OCI-LY7 (cell line): Measurements from ENCODE around the gene CDCA4. TPM values are rescaled to one million over a fixed set of nuclear protein-coding genes. Genes with fewer than 3 reads are reported as not detected.
"Not testable (repeated sequence)": the region's sequence is repeated elsewhere in the genome, so short reads cannot be mapped to it uniquely, and the experiment has no call there.

ENCODE experiments used
- BruUV-seq: library from RNA; stranded (reverse); fragments of 400-500 nt; replicated peaks from 2 replicates; lab custom pipeline; 2021; lab: Mats Ljungman, UMichigan
- CTCF ChIA-PET: fragments of 300-600 bp; sonication (Branson Sonifier 250); formaldehyde crosslinking; loops from one replicate; lab custom pipeline; 2022; ENCODE audit warnings: antibody characterized with exemption; ENCODE audit not compliant: unreplicated experiment; lab: Charles Lee
- POLR2A ChIA-PET: fragments of 300-600 bp; sonication (Branson Sonifier 250); formaldehyde crosslinking; loops from one replicate; lab custom pipeline; 2022; ENCODE audit warnings: antibody characterized with exemption; lab: Charles Lee
- DNase-seq: peaks from one replicate; pipeline ENCODE4 v3.0.0-alpha.2; 2015; ENCODE audit warnings: low spot score
- H2AFZ ChIP-seq: fragments of 200-600 bp; sonication (generic), shearing (Covaris generic); 2 replicates; pipeline ENCODE4 v1.6.1; 2014; ENCODE audit warnings: mild to moderate bottlenecking, antibody characterized with exemption, low read length, moderate library complexity
- H3K27ac ChIP-seq: fragments of 200-600 bp; sonication (generic); 2 replicates; pipeline ENCODE4 v1.5.1; 2014; ENCODE audit warnings: mixed run types, low read depth, mild to moderate bottlenecking, moderate library complexity, low read length, inconsistent platforms; ENCODE audit not compliant: poor library complexity, severe bottlenecking
- H3K36me3 ChIP-seq: fragments of 200-600 bp; sonication (generic); 2 replicates; pipeline ENCODE4 v1.6.1; 2014; ENCODE audit warnings: mild to moderate bottlenecking, antibody characterized with exemption, low read length, moderate library complexity, mixed read lengths; ENCODE audit not compliant: insufficient read depth
- H3K4me1 ChIP-seq: fragments of 200-600 bp; sonication (generic); 2 replicates; pipeline ENCODE4 v1.5.1; 2014; ENCODE audit warnings: mild to moderate bottlenecking, low read length; ENCODE audit not compliant: insufficient read depth, poor library complexity, severe bottlenecking
- H3K4me2 ChIP-seq: fragments of 200-600 bp; sonication (generic); 2 replicates; pipeline ENCODE4 v1.6.1; 2014; ENCODE audit warnings: mild to moderate bottlenecking, low read length
- H3K4me3 ChIP-seq: fragments of 200-600 bp; sonication (generic); 2 replicates; pipeline ENCODE4 v1.5.1; 2014; ENCODE audit warnings: mild to moderate bottlenecking, low read depth, low read length; ENCODE audit not compliant: poor library complexity, severe bottlenecking
- H3K79me2 ChIP-seq: fragments of 200-600 bp; sonication (generic); 2 replicates; pipeline ENCODE4 v1.6.1; 2016; ENCODE audit warnings: low read depth, mild to moderate bottlenecking, low read length, moderate library complexity, mixed read lengths; ENCODE audit not compliant: insufficient read depth
- H3K9me2 ChIP-seq: fragments of 200-600 bp; sonication (generic); 2 replicates; pipeline ENCODE4 v1.6.1; 2016; ENCODE audit warnings: mild to moderate bottlenecking, low read length, mixed read lengths; ENCODE audit not compliant: insufficient read depth
- H3K9me3 ChIP-seq: fragments of 200-600 bp; sonication (generic); 2 replicates; pipeline ENCODE4 v1.6.1; 2014; ENCODE audit warnings: mild to moderate bottlenecking, mixed run types, low read length, mixed read lengths
- H4K20me1 ChIP-seq: fragments of 200-600 bp; sonication (generic); 2 replicates; pipeline ENCODE4 v1.6.1; 2014; ENCODE audit warnings: mild to moderate bottlenecking, antibody characterized with exemption, low read length, moderate library complexity, mixed read lengths; ENCODE audit not compliant: insufficient read depth
- EZH2phosphoT487 ChIP-seq: fragments of 200-600 bp; sonication (generic); IDR thresholded peaks from 2 replicates; pipeline ENCODE4 v1.6.1; 2018; ENCODE audit warnings: low read depth, borderline replicate concordance, mild to moderate bottlenecking, mixed run types, antibody characterized with exemption, low read length, moderate library complexity, mixed read lengths
- intact Hi-C: fragments of 100-400 bp; cut with micrococcal nuclease; formaldehyde crosslinking; loops from one replicate; pipeline ENCODE4 v1.10.0; 2022; ENCODE audit not compliant: unreplicated experiment
- total RNA-seq, 2 experiments: library from RNA; depleted of rRNA in 1 of 2; stranded (reverse); fragments of >200 nt in 1 of 2; shearing (Covaris generic) in 1 of 2; gene quantifications; 2 replicates each; pipeline ENCODE4 v1.2.3, GENCODE V29; 2014 to 2022
- TF ChIP-seq, protein P1 (sequence below): fragments of 200-600 bp; sonication (generic); conservative IDR thresholded peaks from 2 replicates; pipeline ENCODE4 v1.5.1; 2014; ENCODE audit warnings: mild to moderate bottlenecking, antibody characterized with exemption, low read length, moderate library complexity, mixed read lengths

The CDCA4 gene
- total RNA-seq, 2 experiments from 2014 or later, result 74.0 to 109 TPM

DNA sequence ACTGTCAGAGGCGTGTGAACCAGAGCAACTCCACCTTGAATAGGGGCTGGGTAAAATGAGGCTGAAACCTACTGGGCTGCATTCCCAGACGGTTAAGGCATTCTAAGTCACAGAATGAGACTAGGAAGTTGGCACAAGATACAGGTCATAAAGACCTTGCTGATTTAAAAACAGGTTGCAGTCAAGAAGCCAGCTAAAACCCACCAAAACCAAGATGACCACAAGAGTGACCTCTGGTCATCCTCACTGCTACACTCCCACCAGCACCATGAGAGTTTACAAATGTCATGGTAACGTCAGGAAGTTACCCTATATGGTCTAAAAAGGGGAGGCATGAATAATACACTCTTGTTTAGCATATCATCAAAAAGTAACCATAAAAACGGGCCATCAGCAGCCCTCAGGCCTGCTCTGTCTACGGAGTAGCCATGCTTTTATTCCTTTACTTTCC, 11.6 kb upstream of the CDCA4 start:
- CTCF ChIA-PET, H3K79me2 ChIP-seq, H3K4me2 ChIP-seq, H3K36me3 ChIP-seq, BruUV-seq, H3K9me2 ChIP-seq, POLR2A ChIA-PET, H3K27ac ChIP-seq, H3K4me1 ChIP-seq, H2AFZ ChIP-seq, intact Hi-C loops, DNase-seq, H3K4me3 ChIP-seq, H3K9me3 ChIP-seq, H4K20me1 ChIP-seq: not testable (repeated sequence)

DNA sequence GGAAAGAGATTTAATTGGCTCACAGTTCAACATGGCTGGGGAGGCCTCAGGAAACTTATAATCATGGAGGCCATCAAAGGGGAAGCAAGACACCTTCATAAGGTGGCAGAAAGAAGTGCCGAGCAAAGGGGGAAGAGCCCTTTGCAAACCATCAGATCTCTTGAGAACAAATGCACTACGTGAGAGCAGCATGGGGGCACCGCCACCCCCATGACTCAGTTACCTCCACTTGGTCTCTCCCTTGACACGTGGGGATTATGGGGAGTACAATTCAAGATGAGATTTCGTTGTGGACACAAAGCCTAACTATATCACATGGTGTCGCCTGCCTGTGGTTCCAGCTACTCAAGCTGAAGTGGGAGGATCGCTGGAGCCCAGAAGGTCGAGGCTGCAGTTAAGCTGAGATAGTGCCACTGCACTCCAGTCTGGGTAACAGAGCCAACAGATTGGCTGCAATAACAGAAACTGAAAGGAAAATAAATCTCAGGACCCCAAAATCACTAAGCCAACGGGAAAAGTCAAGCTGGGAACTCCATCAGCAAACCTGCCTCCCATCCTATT, 10.0 kb upstream of the CDCA4 start:
- CTCF ChIA-PET, result no interaction called here
- Histone ChIP-seq H3K79me2 (no peaks in the 10 kb centered on the region), H3K4me2 (no peak overlapping the region), H3K4me3 (no peak overlapping the region), H3K9me2 (no peaks in the 10 kb centered on the region), H4K20me1 (no peaks in the 10 kb centered on the region), H3K9me3 (no peaks in the 10 kb centered on the region), H2AFZ (no peak overlapping the region), H3K36me3 (no peaks in the 10 kb centered on the region), H3K27ac (no peak overlapping the region), H3K4me1 (peaks cover 17% of the 10 kb centered on the region)
- no peak for TF ChIP-seq EZH2phosphoT487
- TF ChIP-seq, protein P1, sequence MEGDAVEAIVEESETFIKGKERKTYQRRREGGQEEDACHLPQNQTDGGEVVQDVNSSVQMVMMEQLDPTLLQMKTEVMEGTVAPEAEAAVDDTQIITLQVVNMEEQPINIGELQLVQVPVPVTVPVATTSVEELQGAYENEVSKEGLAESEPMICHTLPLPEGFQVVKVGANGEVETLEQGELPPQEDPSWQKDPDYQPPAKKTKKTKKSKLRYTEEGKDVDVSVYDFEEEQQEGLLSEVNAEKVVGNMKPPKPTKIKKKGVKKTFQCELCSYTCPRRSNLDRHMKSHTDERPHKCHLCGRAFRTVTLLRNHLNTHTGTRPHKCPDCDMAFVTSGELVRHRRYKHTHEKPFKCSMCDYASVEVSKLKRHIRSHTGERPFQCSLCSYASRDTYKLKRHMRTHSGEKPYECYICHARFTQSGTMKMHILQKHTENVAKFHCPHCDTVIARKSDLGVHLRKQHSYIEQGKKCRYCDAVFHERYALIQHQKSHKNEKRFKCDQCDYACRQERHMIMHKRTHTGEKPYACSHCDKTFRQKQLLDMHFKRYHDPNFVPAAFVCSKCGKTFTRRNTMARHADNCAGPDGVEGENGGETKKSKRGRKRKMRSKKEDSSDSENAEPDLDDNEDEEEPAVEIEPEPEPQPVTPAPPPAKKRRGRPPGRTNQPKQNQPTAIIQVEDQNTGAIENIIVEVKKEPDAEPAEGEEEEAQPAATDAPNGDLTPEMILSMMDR, result no peak
- intact Hi-C loops, result no loop called here
- no TSS peak for BruUV-seq
- POLR2A ChIA-PET, result no interaction called here
- DNase-seq, result no peak

DNA sequence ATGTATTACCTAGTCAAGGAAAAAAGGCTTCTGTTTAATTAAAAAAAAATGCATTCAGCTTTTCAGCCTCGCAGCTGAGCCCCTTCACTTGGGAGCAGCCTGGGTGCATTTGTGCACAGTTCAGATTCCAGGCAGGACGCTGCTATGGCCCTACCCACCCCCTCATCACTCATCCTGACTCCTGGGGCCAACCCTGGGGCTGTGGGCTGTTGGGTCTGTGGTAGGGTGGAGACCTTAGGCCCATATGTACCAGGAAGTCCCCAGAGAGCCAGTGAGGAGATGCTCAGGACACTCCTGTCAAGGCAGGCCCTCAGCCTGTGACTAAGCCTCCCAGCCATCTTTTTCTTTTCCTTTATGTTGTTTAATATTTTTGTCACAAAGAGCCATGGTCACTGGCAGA, 9.3 kb upstream of the CDCA4 start:
- TF ChIP-seq, protein P1, result no peak
- TF ChIP-seq EZH2phosphoT487, result no peak
- no peaks in the 10 kb centered on the region for H3K9me3 ChIP-seq
- ChIA-PET POLR2A (no interaction called here), CTCF (no interaction called here)
- H3K36me3 ChIP-seq, result no peaks in the 10 kb centered on the region
- no peaks in the 10 kb centered on the region for H4K20me1 ChIP-seq
- intact Hi-C loops, result no loop called here
- H3K4me1 ChIP-seq, result peaks cover 17% of the 10 kb centered on the region
- H3K9me2 ChIP-seq, result no peaks in the 10 kb centered on the region
- no peak for DNase-seq
- no peak overlapping the region for H3K27ac ChIP-seq
- no peak overlapping the region for H2AFZ ChIP-seq
- H3K4me2 ChIP-seq, result no peak overlapping the region
- H3K79me2 ChIP-seq, result no peaks in the 10 kb centered on the region
- no peak overlapping the region for H3K4me3 ChIP-seq
- BruUV-seq, result no TSS peak
